ENCODE results near the gene SGIP1. TPM values are rescaled to one million over a fixed set of nuclear protein-coding genes. Genes with fewer than 3 reads are reported as not detected.

Gene SGIP1
- total RNA-seq, 2 donors from 2014 or later, result 0.07 TPM; not detected in 1

DNA sequence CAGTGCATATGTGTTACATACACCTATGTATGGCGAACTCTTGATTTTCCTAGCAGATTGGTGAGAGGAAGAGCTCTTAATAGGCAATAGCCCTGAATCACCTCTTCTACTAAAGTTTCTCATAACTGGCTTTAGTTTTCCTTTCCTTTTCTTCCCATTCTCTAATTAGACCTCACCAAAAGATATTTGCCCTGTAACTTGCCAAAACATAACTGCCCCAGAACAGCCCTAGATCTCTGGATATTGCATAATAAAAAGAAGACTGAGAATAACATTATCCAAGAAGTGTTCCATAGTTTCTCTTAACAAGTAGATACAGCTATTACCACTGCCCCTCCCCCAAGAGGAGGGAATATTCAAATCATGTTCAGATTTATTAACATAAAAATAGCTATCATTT is 16.3 kb downstream of the SGIP1 start:
- Mint-ChIP-seq H3K36me3 (ENCODE audit: low read depth) (no peaks in the 10 kb centered on the region), H3K27me3 (peaks cover 51% of the 10 kb centered on the region), H3K4me3 (no peak overlapping the region), H3K4me1 (no peaks in the 10 kb centered on the region), H3K27ac (no peak overlapping the region)
- no peaks in the 10 kb centered on the region for H3K9me3 ChIP-seq (ENCODE audit: control insufficient read depth, low read length, poor library complexity, severe bottlenecking)
- no peak for DNase-seq
- no peak for ATAC-seq

GRCh38 chr1:66552287-66552686 is 18.3 kb downstream of the SGIP1 start:
- DNase-seq (no peak), ATAC-seq (no peak)
- no peak overlapping the region for H3K4me3 Mint-ChIP-seq
- H3K4me1 Mint-ChIP-seq, result peaks cover 3% of the 10 kb centered on the region
- H3K27ac Mint-ChIP-seq, result no peak overlapping the region
- H3K36me3 Mint-ChIP-seq (ENCODE audit: low read depth), result no peaks in the 10 kb centered on the region
- no peaks in the 10 kb centered on the region for H3K9me3 ChIP-seq (ENCODE audit: control insufficient read depth, low read length, poor library complexity, severe bottlenecking)
- peaks cover 60% of the 10 kb centered on the region for H3K27me3 Mint-ChIP-seq

DNA sequence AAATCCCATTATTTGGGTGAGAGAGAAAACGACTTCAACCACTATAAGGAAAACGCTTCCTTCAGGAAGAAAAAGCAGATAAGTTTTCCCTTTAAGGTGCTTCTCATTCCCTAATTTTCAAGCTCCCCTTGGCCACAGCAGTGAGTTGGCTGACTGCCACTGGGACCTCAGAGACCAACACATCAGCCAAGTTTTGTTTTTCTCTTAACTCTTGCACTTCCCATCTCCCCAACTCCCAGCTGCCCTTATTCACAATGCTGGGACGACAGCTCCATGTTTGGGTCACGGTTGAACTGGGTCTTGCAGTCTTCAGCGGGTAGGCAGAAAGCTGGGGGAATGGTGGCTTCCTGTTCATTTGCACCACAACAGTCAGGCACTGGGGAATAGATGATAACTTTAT is 18.9 kb downstream of the SGIP1 start:
- Mint-ChIP-seq H3K4me3 (no peak overlapping the region), H3K27ac (no peak overlapping the region), H3K4me1 (peaks cover 3% of the 10 kb centered on the region), H3K27me3 (peaks cover 57% of the 10 kb centered on the region), H3K36me3 (ENCODE audit: low read depth) (no peaks in the 10 kb centered on the region)
- no peaks in the 10 kb centered on the region for H3K9me3 ChIP-seq (ENCODE audit: control insufficient read depth, low read length, poor library complexity, severe bottlenecking)
- ATAC-seq (no peak), DNase-seq (no peak)

DNA sequence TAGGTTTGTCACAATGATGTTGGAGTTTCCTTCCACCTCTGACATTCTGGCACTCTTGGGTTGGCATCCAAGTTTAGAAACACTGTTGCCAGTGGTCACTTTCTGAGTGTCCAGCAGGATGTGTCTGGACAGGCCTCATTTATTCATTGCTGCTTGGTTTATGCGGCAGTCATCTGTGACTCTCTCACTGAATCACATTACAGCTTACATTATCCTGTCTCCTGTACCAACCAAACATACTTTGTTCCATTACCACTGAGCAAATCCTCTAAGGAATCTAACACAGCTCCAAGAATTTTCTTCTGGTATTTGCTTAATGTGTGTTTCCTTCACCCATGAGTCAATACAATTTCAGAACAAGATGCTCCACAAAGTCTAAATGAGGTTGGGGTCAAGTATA is 19.9 kb downstream of the SGIP1 start:
- no peaks in the 10 kb centered on the region for H3K9me3 ChIP-seq (ENCODE audit: control insufficient read depth, low read length, poor library complexity, severe bottlenecking)
- DNase-seq (no peak), ATAC-seq (no peak)
- Mint-ChIP-seq H3K27me3 (peaks cover 58% of the 10 kb centered on the region), H3K27ac (no peak overlapping the region), H3K4me3 (no peak overlapping the region), H3K4me1 (peaks cover 3% of the 10 kb centered on the region), H3K36me3 (ENCODE audit: low read depth) (no peaks in the 10 kb centered on the region)

DNA sequence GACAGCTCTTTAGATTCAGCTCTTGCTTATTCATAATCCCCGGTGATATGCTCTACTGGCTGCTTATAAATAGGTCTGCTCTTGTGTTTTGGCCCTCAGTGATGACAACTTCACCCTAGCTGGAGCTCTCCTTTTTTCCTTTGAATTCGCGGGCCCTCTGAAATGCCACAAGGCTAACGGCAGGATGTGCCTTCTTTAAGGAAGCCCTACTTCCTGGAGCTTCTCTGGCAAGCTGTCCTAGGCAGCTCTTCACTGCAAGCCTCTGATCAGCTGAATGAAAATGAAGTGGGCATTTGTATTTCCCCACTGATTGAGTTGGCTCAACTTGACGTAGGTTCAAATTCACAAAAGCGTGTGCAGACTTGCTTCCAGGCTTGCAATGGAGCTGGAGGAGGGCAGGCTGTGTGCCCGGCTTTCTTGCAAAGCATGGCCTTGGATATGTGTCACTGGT is 22.2 kb downstream of the SGIP1 start:
- DNase-seq, result no peak
- no peak overlapping the region for H3K4me3 Mint-ChIP-seq
- H3K27me3 Mint-ChIP-seq, result peaks cover 64% of the 10 kb centered on the region
- H3K4me1 Mint-ChIP-seq, result peaks cover 3% of the 10 kb centered on the region
- H3K27ac Mint-ChIP-seq, result no peak overlapping the region
- no peak for ATAC-seq
- H3K9me3 ChIP-seq (ENCODE audit: control insufficient read depth, low read length, poor library complexity, severe bottlenecking), result no peaks in the 10 kb centered on the region
- no peaks in the 10 kb centered on the region for H3K36me3 Mint-ChIP-seq (ENCODE audit: low read depth)

DNA sequence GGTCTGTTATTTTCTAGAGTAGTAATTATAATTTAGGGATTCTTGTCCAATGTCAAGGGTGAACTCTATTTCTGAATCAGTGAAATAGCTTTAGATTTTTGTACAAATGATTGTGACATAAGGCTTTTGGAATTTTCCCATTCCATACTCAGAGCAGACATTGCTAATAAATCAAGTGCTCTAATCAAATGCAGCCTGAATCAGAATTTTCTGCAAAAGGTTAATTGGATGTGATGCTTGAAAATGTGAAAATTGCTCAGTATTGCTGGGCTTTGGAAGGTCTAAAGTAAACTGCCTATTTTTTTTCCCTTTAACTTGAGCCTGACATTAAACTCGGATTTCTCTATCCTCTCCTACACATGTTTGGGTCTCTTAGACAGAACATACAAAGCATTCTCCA is 23.2 kb downstream of the SGIP1 start:
- H3K4me3 Mint-ChIP-seq, result no peak overlapping the region
- no peak for ATAC-seq
- no peak for DNase-seq
- H3K36me3 Mint-ChIP-seq (ENCODE audit: low read depth), result no peaks in the 10 kb centered on the region
- H3K27ac Mint-ChIP-seq, result no peak overlapping the region
- no peaks in the 10 kb centered on the region for H3K9me3 ChIP-seq (ENCODE audit: control insufficient read depth, low read length, poor library complexity, severe bottlenecking)
- H3K4me1 Mint-ChIP-seq, result peaks cover 3% of the 10 kb centered on the region
- peaks cover 68% of the 10 kb centered on the region for H3K27me3 Mint-ChIP-seq

DNA sequence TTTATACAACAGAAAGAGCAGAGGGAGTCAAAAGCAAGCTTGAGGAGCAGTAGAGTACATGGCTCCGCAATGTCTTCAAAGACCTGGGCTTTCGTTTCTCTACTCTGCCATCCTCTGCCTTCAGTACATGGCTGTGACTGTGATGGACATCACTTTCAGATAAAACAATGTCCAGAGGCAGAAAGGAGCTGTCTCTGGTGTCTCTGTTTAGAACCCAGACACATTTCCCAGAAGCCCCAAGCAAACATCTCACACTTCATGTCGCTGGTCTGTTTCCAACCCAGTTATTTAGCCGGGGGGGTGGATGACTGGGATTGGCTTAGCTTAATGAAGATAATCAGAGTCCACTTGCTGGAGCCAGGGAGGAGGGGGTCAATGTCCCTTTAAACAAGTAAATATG is 25.6 kb downstream of the SGIP1 start:
- H3K36me3 Mint-ChIP-seq (ENCODE audit: low read depth), result no peaks in the 10 kb centered on the region
- DNase-seq (no peak), ATAC-seq (no peak)
- H3K9me3 ChIP-seq (ENCODE audit: control insufficient read depth, low read length, poor library complexity, severe bottlenecking), result no peaks in the 10 kb centered on the region
- peaks cover 3% of the 10 kb centered on the region for H3K4me1 Mint-ChIP-seq
- no peak overlapping the region for H3K27ac Mint-ChIP-seq
- H3K27me3 Mint-ChIP-seq, result peaks cover 75% of the 10 kb centered on the region
- no peak overlapping the region for H3K4me3 Mint-ChIP-seq

DNA sequence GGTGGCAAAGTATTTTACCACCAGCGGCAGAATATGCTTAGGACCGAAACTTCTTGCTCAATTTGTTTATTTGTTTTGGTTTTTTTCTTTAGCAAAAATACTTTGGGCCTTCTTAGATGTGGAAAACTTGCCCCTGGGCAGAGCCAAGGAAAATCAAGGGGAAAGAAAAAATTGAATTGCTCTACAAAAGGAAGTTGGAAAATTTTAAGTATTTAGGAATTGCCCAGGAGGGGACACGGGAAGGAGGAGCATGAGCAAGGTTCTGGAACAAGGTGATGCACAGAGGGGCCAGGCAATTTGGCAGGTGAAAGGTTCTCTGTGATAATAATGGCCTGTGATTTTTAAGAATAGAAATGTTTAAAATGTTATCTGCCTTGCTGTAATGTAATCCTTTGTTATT is 28.6 kb downstream of the SGIP1 start:
- no peaks in the 10 kb centered on the region for H3K9me3 ChIP-seq (ENCODE audit: control insufficient read depth, low read length, poor library complexity, severe bottlenecking)
- ATAC-seq (no peak), DNase-seq (no peak)
- Mint-ChIP-seq H3K4me1 (no peaks in the 10 kb centered on the region), H3K27ac (no peak overlapping the region), H3K36me3 (ENCODE audit: low read depth) (no peaks in the 10 kb centered on the region), H3K27me3 (peaks cover 52% of the 10 kb centered on the region), H3K4me3 (no peak overlapping the region)

GRCh38 chr1:66563094-66563800 is 29.3 kb downstream of the SGIP1 start:
- H3K9me3 ChIP-seq (ENCODE audit: control insufficient read depth, low read length, poor library complexity, severe bottlenecking), result no peaks in the 10 kb centered on the region
- Mint-ChIP-seq H3K27me3 (peaks cover 52% of the 10 kb centered on the region), H3K27ac (no peak overlapping the region), H3K4me3 (no peak overlapping the region), H3K36me3 (ENCODE audit: low read depth) (no peaks in the 10 kb centered on the region), H3K4me1 (no peaks in the 10 kb centered on the region)
- no peak for ATAC-seq
- DNase-seq, result no peak

DNA sequence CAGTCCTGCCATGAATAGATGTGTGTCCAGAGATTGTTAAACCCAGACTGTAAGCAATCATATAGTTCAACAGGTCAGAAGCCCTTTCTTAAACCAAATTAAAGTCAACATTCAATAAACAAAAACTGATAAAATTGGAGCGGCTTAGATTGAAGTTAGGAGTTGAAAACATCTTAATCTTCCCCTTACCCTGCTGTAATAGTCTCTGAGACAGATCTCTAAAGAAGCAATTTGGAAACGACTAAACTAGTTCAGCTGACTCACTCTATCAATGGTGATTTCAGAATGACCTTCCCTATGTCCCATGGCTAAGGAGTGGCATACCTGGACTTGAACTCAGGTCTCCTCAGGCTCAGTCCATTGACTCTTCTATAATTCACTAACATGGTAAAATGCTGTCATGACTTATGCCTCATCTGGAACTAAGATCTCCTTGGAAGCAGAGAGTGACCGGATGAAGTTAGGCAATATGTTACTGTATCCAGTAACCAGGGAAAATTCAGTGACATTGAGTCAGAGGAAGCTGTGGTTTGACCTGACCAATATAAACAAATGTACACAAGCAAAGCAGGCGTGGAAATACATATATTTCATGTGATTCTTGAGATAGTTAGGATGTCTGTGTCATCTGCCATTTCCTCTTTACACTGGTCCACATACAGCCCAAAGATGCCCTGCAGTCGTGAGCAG is 30.1 kb downstream of the SGIP1 start:
- H3K4me3 Mint-ChIP-seq, result no peak overlapping the region
- no peak for DNase-seq
- no peak overlapping the region for H3K27ac Mint-ChIP-seq
- ATAC-seq, result peak; percentile 35
- no peaks in the 10 kb centered on the region for H3K36me3 Mint-ChIP-seq (ENCODE audit: low read depth)
- H3K9me3 ChIP-seq (ENCODE audit: control insufficient read depth, low read length, poor library complexity, severe bottlenecking), result no peaks in the 10 kb centered on the region
- H3K4me1 Mint-ChIP-seq, result no peaks in the 10 kb centered on the region
- H3K27me3 Mint-ChIP-seq, result peaks cover 49% of the 10 kb centered on the region

DNA sequence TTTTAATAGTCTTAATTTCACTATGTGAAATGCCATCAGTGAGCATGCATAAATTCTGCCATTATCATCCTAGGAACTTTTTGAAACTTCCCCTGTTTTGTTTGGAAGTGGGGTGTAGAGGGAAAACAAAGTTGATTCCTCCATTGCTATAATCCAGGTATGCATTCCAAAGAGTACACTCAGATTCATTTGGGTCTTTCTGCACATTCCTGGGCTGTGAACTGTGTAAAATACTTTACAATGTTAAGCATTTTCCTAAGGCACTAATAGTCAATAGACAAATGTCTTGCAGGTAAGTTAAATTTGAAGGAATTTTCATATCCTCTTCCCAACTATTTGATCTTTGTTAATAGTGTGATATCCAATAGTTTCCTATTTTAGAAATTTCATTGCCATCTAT is 36.2 kb downstream of the SGIP1 start:
- no peak for ATAC-seq
- Mint-ChIP-seq H3K4me1 (no peaks in the 10 kb centered on the region), H3K36me3 (ENCODE audit: low read depth) (no peaks in the 10 kb centered on the region), H3K27ac (no peak overlapping the region), H3K27me3 (peaks cover 18% of the 10 kb centered on the region), H3K4me3 (no peak overlapping the region)
- no peak for DNase-seq
- no peaks in the 10 kb centered on the region for H3K9me3 ChIP-seq (ENCODE audit: control insufficient read depth, low read length, poor library complexity, severe bottlenecking)

DNA sequence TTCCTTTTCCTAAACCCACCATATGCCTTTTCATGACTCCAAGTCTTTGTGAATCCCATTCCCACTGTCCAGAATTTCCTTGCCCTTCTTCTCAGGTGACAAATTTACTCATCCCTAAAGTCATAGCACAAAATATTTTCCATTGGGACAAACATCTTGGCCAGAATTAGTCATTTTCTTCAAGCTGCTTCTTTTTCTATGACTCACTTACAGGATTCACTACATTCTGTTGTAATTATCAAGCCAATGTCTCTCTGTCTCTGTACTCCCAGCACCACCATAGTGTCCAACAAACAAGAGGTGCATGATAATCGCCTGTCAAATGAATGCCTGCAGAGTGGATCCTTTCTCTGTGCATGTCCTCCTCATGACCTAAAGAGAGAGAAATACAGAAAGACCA is 37.8 kb downstream of the SGIP1 start:
- no peaks in the 10 kb centered on the region for H3K9me3 ChIP-seq (ENCODE audit: control insufficient read depth, low read length, poor library complexity, severe bottlenecking)
- Mint-ChIP-seq H3K4me1 (no peaks in the 10 kb centered on the region), H3K4me3 (no peak overlapping the region), H3K36me3 (ENCODE audit: low read depth) (no peaks in the 10 kb centered on the region), H3K27me3 (peaks cover 32% of the 10 kb centered on the region), H3K27ac (no peak overlapping the region)
- DNase-seq (no peak), ATAC-seq (no peak)

DNA sequence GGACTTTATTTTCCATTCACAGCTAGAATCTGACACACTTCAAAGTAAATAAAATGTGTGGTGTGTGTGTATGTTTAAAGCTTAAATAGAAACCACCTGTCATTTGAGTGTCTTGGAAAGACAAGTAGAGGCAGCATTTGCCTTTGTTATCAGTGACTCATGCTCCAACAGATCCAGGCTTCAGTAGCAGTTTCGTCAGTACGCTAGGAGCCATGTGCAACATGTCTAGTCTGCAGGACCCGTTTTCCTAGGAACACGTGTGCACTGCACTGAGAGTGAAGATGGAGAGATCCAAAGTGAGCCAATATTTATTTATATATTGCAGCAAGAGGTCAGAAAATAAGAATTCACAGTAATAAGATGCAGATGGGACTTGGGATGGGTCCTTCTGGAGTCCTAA is 41.8 kb downstream of the SGIP1 start:
- DNase-seq (no peak), ATAC-seq (no peak)
- no peaks in the 10 kb centered on the region for H3K4me1 Mint-ChIP-seq
- H3K4me3 Mint-ChIP-seq, result no peak overlapping the region
- H3K27me3 Mint-ChIP-seq, result peaks cover 60% of the 10 kb centered on the region
- H3K9me3 ChIP-seq (ENCODE audit: control insufficient read depth, low read length, poor library complexity, severe bottlenecking), result no peaks in the 10 kb centered on the region
- H3K27ac Mint-ChIP-seq, result no peak overlapping the region
- no peaks in the 10 kb centered on the region for H3K36me3 Mint-ChIP-seq (ENCODE audit: low read depth)

GRCh38 chr1:66576645-66577044 is 42.7 kb downstream of the SGIP1 start:
- no peaks in the 10 kb centered on the region for H3K36me3 Mint-ChIP-seq (ENCODE audit: low read depth)
- peaks cover 58% of the 10 kb centered on the region for H3K27me3 Mint-ChIP-seq
- H3K4me3 Mint-ChIP-seq, result no peak overlapping the region
- H3K27ac Mint-ChIP-seq, result no peak overlapping the region
- H3K9me3 ChIP-seq (ENCODE audit: control insufficient read depth, low read length, poor library complexity, severe bottlenecking), result no peaks in the 10 kb centered on the region
- DNase-seq (no peak), ATAC-seq (no peak)
- no peaks in the 10 kb centered on the region for H3K4me1 Mint-ChIP-seq

All from T-helper 17 cell (primary cell).